ENCODE measurements around the gene TP73. TPM values are rescaled to one million over a fixed set of nuclear protein-coding genes. Genes with fewer than 3 reads are reported as not detected.

TP73 gene
- total RNA-seq, 1 experiment from 2014 or later = 10.0 TPM

- Histone ChIP-seq H3K27ac (ENCODE audit: low read depth, low read length, poor library complexity, severe bottlenecking) (no peak overlapping the region), H3K27me3 (replicated peaks; ENCODE audit: insufficient read depth, low read depth, low read length, poor library complexity) (no peaks in the 10 kb centered on the region), H3K36me3 (ENCODE audit: insufficient read depth, low read length, poor library complexity, severe bottlenecking) (no peaks in the 10 kb centered on the region), H3K4me1 (ENCODE audit: insufficient read depth, low read length, poor library complexity, severe bottlenecking) (peaks cover 9% of the 10 kb centered on the region), H3K9me3 (ENCODE audit: low read depth, low read length, poor library complexity, severe bottlenecking) (no peaks in the 10 kb centered on the region), H3K4me3 (ENCODE audit: low read depth, low read length, poor library complexity, severe bottlenecking) (no peak overlapping the region)
- CTCF ChIA-PET = no interaction called here
- POLR2A ChIA-PET (ENCODE audit: low non-redundant PET) = no interaction called here
- TF ChIP-seq CTCF (conservative IDR thresholded peaks at IDR 0.05; ENCODE audit: low read depth, low read length) (no peak), EZH2 (IDR thresholded peaks at IDR 0.05; ENCODE audit: borderline replicate concordance, low read depth, low read length, poor library complexity, severe bottlenecking) (no peak)
- no TSS peak for BruUV-seq (replicated peaks)
- DNase-seq (ENCODE audit: low spot score) = no peak
- intact Hi-C loops (cut with micrococcal nuclease; ENCODE audit: unreplicated experiment) = no loop called here
Observed at GRCh38 chr1:3767328-3767925, 115.1 kb downstream of the TP73 start.

- ChIA-PET POLR2A (ENCODE audit: low non-redundant PET) (no interaction called here), CTCF (no interaction called here)
- H3K9me3 ChIP-seq (ENCODE audit: low read depth, low read length, poor library complexity, severe bottlenecking) = no peaks in the 10 kb centered on the region
- intact Hi-C loops (cut with micrococcal nuclease; ENCODE audit: unreplicated experiment) = no loop called here
- no peak overlapping the region for H3K4me3 ChIP-seq (ENCODE audit: low read depth, low read length, poor library complexity, severe bottlenecking)
- no TSS peak for BruUV-seq (replicated peaks)
- TF ChIP-seq EZH2 (IDR thresholded peaks at IDR 0.05; ENCODE audit: borderline replicate concordance, low read depth, low read length, poor library complexity, severe bottlenecking) (no peak), CTCF (conservative IDR thresholded peaks at IDR 0.05; ENCODE audit: low read depth, low read length) (no peak)
- no peak overlapping the region for H3K27ac ChIP-seq (ENCODE audit: low read depth, low read length, poor library complexity, severe bottlenecking)
- no peaks in the 10 kb centered on the region for H3K36me3 ChIP-seq (ENCODE audit: insufficient read depth, low read length, poor library complexity, severe bottlenecking)
- H3K4me1 ChIP-seq (ENCODE audit: insufficient read depth, low read length, poor library complexity, severe bottlenecking) = peaks cover 9% of the 10 kb centered on the region
- no peak for DNase-seq (ENCODE audit: low spot score)
- H3K27me3 ChIP-seq (replicated peaks; ENCODE audit: insufficient read depth, low read depth, low read length, poor library complexity) = no peaks in the 10 kb centered on the region
Observed at GRCh38 chr1:3768811-3769390, 116.6 kb downstream of the TP73 start.

- TF ChIP-seq CTCF (conservative IDR thresholded peaks at IDR 0.05; ENCODE audit: low read depth, low read length) = no peak
- TF ChIP-seq EZH2 (IDR thresholded peaks at IDR 0.05; ENCODE audit: borderline replicate concordance, low read depth, low read length, poor library complexity, severe bottlenecking) = no peak
- intact Hi-C loops (cut with micrococcal nuclease; ENCODE audit: unreplicated experiment) = no loop called here
- H3K27ac ChIP-seq (ENCODE audit: low read depth, low read length, poor library complexity, severe bottlenecking) = no peak overlapping the region
- H3K4me3 ChIP-seq (ENCODE audit: low read depth, low read length, poor library complexity, severe bottlenecking) = no peak overlapping the region
- ChIA-PET CTCF (no interaction called here), POLR2A (ENCODE audit: low non-redundant PET) (no interaction called here)
- no TSS peak for BruUV-seq (replicated peaks)
- H3K36me3 ChIP-seq (ENCODE audit: insufficient read depth, low read length, poor library complexity, severe bottlenecking) = no peaks in the 10 kb centered on the region
- H3K4me1 ChIP-seq (ENCODE audit: insufficient read depth, low read length, poor library complexity, severe bottlenecking) = peaks cover 9% of the 10 kb centered on the region
- no peak for DNase-seq (ENCODE audit: low spot score)
- no peaks in the 10 kb centered on the region for H3K27me3 ChIP-seq (replicated peaks; ENCODE audit: insufficient read depth, low read depth, low read length, poor library complexity)
- H3K9me3 ChIP-seq (ENCODE audit: low read depth, low read length, poor library complexity, severe bottlenecking) = no peaks in the 10 kb centered on the region
Observed at GRCh38 chr1:3770047-3770765, 117.9 kb downstream of the TP73 start.

All from A673 (cell line).